A673 (cell line): Measurements from ENCODE around the gene NMNAT3.

Experiments used
- EZH2 ChIP-seq: fragments of 200-600 bp; sonication (generic); IDR thresholded peaks from 2 replicates; pipeline ENCODE4 v1.6.1; 2017; ENCODE audit warnings: borderline replicate concordance, low read depth, mild to moderate bottlenecking, mixed read lengths, antibody characterized with exemption, low read length; ENCODE audit not compliant: poor library complexity, severe bottlenecking
- TF ChIP-seq, protein P1 (sequence below): fragments of 300-800, 200-600 bp; sonication (generic); conservative IDR thresholded peaks from 2 replicates; pipeline ENCODE4 v1.5.1; 2017; ENCODE audit warnings: low read depth, mild to moderate bottlenecking, antibody characterized with exemption, low read length, moderate library complexity, mixed read lengths

- TF ChIP-seq, protein P1, sequence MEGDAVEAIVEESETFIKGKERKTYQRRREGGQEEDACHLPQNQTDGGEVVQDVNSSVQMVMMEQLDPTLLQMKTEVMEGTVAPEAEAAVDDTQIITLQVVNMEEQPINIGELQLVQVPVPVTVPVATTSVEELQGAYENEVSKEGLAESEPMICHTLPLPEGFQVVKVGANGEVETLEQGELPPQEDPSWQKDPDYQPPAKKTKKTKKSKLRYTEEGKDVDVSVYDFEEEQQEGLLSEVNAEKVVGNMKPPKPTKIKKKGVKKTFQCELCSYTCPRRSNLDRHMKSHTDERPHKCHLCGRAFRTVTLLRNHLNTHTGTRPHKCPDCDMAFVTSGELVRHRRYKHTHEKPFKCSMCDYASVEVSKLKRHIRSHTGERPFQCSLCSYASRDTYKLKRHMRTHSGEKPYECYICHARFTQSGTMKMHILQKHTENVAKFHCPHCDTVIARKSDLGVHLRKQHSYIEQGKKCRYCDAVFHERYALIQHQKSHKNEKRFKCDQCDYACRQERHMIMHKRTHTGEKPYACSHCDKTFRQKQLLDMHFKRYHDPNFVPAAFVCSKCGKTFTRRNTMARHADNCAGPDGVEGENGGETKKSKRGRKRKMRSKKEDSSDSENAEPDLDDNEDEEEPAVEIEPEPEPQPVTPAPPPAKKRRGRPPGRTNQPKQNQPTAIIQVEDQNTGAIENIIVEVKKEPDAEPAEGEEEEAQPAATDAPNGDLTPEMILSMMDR: no peak
- TF ChIP-seq EZH2: no peak
Measured at GRCh38 chr3:139659511-139659910, 18.3 kb downstream of the NMNAT3 start.
